ENCODE data around the gene SDK2. TPM values are rescaled to one million over a fixed set of nuclear protein-coding genes. Genes with fewer than 3 reads are reported as not detected.

The SDK2 gene
- polyA plus RNA-seq, 2 of the 4 experiments (the other 2 are of a cell fraction) = 0.36 to 0.57 TPM

- no peak for TF ChIP-seq PBX3 (IDR thresholded peaks at IDR 0.05)
- WGBS (ENCODE audit: missing lambda C conversion rate) = 51% methylated on average over 13 of the region's 13 CpGs
- POLR2A ChIA-PET = no interaction called here
Observed at GRCh38 chr17:73689596-73690275, 45.5 kb upstream of the SDK2 start.

GRCh38 chr17:73686961-73687360 is 42.7 kb upstream of the SDK2 start:
- FAIRE-seq (no peak), DNase-seq (ENCODE audit: low read depth in 1 of 2, low spot score in 1 of 2) (no peak), ATAC-seq (no peak)
- Histone ChIP-seq H3K4me1 (no peaks in the 10 kb centered on the region), H3K4me3 (no peak overlapping the region), H3K9me3 (peaks cover 5% of the 10 kb centered on the region; the same call in 1 of the 3 replicates), H3K27ac (no peak overlapping the region), H3K4me2 (no peak overlapping the region)
- ChIA-PET CTCF (no interaction called here), POLR2A (no interaction called here)
- WGBS (ENCODE audit: missing lambda C conversion rate) = 32% methylated on average over 3 of the region's 3 CpGs
- TF ChIP-seq TP53 (CRISPR knock-in tag; IDR thresholded peaks at IDR 0.05) (no peak), CHD2 (IDR thresholded peaks at IDR 0.05; ENCODE audit: low read length, partially characterized antibody) (no peak), JUN (IDR thresholded peaks at IDR 0.05) (no peak), SMC3 (IDR thresholded peaks at IDR 0.05) (no peak), CEBPB (IDR thresholded peaks at IDR 0.05) (no peak), CHD4 (IDR thresholded peaks at IDR 0.05; ENCODE audit: borderline replicate concordance) (no peak), NPAS2 (CRISPR knock-in tag; IDR thresholded peaks at IDR 0.05; ENCODE audit: borderline replicate concordance) (no peak), HMGXB4 (CRISPR knock-in tag; IDR thresholded peaks at IDR 0.05; ENCODE audit: borderline replicate concordance) (no peak), RARB (CRISPR knock-in tag; IDR thresholded peaks at IDR 0.05) (no peak), RNF2 (IDR thresholded peaks at IDR 0.05; ENCODE audit: borderline replicate concordance, low read depth) (no peak), RFX5 (IDR thresholded peaks at IDR 0.05) (no peak), CBX2 (IDR thresholded peaks at IDR 0.05; ENCODE audit: borderline replicate concordance, low read depth) (no peak), NR3C1 (IDR thresholded peaks at IDR 0.05) (no peak)

More at GRCh38 chr17:73689596-73690275, 45.5 kb upstream of the SDK2 start:
- Histone ChIP-seq H3K4me3 (no peak overlapping the region), H3K4me1 (no peaks in the 10 kb centered on the region), H3K9me3 (no peaks in the 10 kb centered on the region), H3K27ac (no peak overlapping the region), H3K4me2 (no peak overlapping the region)
- no peak for FAIRE-seq
- CTCF ChIA-PET = interaction anchor here (1.0 kb wide), 1 partner anchor 152 kb away, joined by 3 read pairs; no protein-coding TSS in a partner anchor
- no peak for ATAC-seq
- DNase-seq (ENCODE audit: low read depth in 1 of 2, low spot score in 1 of 2) = no peak

- TF ChIP-seq KDM1A (IDR thresholded peaks at IDR 0.05; ENCODE audit: low read depth) (no peak), ZSCAN20 (CRISPR knock-in tag; IDR thresholded peaks at IDR 0.05) (no peak), HES2 (IDR thresholded peaks at IDR 0.05) (no peak), RAD21 (conservative IDR thresholded peaks at IDR 0.05 in 1 of 2, IDR thresholded peaks at IDR 0.05 in 1 of 2) (no peak), JUNB (IDR thresholded peaks at IDR 0.05) (no peak), FOSL2 (IDR thresholded peaks at IDR 0.05) (no peak), FOSL2 (CRISPR knock-in tag; IDR thresholded peaks at IDR 0.05) (no peak), HOXB5 (CRISPR knock-in tag; IDR thresholded peaks at IDR 0.05) (no peak), E2F6 (IDR thresholded peaks at IDR 0.05; ENCODE audit: borderline replicate concordance, low read depth) (no peak), ESRRA (IDR thresholded peaks at IDR 0.05; ENCODE audit: borderline replicate concordance, low read length) (no peak)
- no peaks in the 10 kb centered on the region for H3K4me1 ChIP-seq
- no peak overlapping the region for H3K27ac ChIP-seq
- ATAC-seq (no peak), FAIRE-seq (no peak), DNase-seq (ENCODE audit: low read depth in 1 of 2, low spot score in 1 of 2) (no peak)
- H3K9me3 ChIP-seq = peaks cover 13% of the 10 kb centered on the region; the same call in 1 of the 3 replicates
- POLR2A ChIA-PET = no interaction called here
- no peak overlapping the region for H3K4me3 ChIP-seq
- no peak overlapping the region for H3K4me2 ChIP-seq
- CTCF ChIA-PET = interaction anchor here (0.6 kb wide), 1 partner anchor 22 kb away, joined by 3 read pairs; no protein-coding TSS in a partner anchor
Observed at GRCh38 chr17:73686126-73686525, 41.9 kb upstream of the SDK2 start.

Data from A549 (cell line).